CD8-positive, alpha-beta memory T cell (primary cell): Measurements from ENCODE around the gene FAM3B. TPM values are rescaled to one million over a fixed set of nuclear protein-coding genes. Genes with fewer than 3 reads are reported as not detected.

ENCODE experiments used
- polyA plus RNA-seq: library from polyadenylated mRNA; unstranded; fragments of 300-500 nt; fragmentation: Illumina TruSeq; gene quantifications from one replicate; pipeline ENCODE4 v1.2.3, GENCODE V29; 2021
- total RNA-seq, 2 experiments: library from RNA; stranded (reverse); gene quantifications; one replicate each; pipeline ENCODE4 v1.2.3, GENCODE V29; 2021

The FAM3B gene
- total and polyA plus RNA-seq, 3 experiments from 2014 or later, result not detected

Other genes with a start within 250 kb of the FAM3B start
- 1 to 10 TPM in 1 of 2 experiments, under 1 TPM in 1; 0.44 to 1.1 TPM for gene BACE2, start 148.6 kb upstream of the FAM3B start, total RNA-seq
- 0.58 TPM for gene BACE2, start 148.6 kb upstream of the FAM3B start, polyA plus RNA-seq
- gene MX2, start 45.2 kb downstream of the FAM3B start, total RNA-seq, result 10 to 100 TPM; 13.2 to 17.1 TPM
- 37.2 TPM for gene MX2, start 45.2 kb downstream of the FAM3B start, polyA plus RNA-seq
- 10 to 100 TPM; 10.5 to 10.6 TPM for gene MX1, start 109.4 kb downstream of the FAM3B start, total RNA-seq
- 75.9 TPM for gene MX1, start 109.4 kb downstream of the FAM3B start, polyA plus RNA-seq
- gene TMPRSS2, start 191.4 kb downstream of the FAM3B start, total RNA-seq, result not detected
- not detected for gene TMPRSS2, start 191.4 kb downstream of the FAM3B start, polyA plus RNA-seq